GM21529 (cell line): ENCODE measurements around the gene TJAP1.

Experiments
- ATAC-seq: cut with Tn5 transposase; IDR thresholded peaks from one replicate; pipeline ENCODE4 v1.9.1; 2021; ENCODE audit not compliant: unreplicated experiment

The TJAP1 gene, protein sequence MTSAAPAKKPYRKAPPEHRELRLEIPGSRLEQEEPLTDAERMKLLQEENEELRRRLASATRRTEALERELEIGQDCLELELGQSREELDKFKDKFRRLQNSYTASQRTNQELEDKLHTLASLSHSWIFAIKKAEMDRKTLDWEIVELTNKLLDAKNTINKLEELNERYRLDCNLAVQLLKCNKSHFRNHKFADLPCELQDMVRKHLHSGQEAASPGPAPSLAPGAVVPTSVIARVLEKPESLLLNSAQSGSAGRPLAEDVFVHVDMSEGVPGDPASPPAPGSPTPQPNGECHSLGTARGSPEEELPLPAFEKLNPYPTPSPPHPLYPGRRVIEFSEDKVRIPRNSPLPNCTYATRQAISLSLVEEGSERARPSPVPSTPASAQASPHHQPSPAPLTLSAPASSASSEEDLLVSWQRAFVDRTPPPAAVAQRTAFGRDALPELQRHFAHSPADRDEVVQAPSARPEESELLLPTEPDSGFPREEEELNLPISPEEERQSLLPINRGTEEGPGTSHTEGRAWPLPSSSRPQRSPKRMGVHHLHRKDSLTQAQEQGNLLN

DNA sequence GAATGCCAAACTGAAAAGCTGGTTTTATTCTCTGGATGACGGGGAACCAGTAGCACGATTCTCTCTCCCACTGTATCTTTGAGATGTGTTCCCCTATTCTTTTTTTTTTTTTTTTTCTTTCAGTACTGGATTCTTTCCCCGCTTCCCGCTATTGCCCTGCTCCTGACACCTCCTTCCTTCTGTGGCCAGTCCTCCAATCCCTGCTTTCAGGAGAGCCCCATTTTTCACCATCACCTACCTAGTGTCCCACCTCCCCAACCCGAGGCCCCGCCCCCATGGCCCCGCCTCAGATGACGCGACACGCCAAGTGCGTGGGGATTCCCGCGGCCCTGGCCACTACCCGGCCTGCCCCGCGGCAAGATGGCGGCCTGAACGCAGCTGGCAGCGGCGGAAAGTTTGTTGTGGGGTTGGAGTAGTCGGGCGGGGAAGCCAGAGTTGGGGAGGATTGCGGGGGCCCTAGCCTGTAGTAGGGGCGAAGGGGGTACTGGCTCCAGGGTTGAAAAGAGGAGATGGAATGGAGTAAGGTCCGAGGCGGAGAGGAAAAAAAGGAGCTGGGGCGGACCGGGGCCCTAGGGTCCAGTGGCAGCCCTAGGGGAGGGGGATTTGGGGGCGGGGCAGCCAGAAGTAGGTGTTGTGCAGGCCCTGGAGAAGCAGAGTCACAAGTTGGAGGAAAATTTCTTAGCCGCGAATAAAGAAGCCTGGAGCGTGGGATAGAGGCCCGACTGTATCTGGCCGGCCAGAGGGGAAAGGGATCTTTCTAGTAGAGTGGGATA lies at the start of gene TJAP1:
Gene TJAP1, plus strand, starts transcription at position 336 of the 773 bp plus-strand sequence. CDS start 21,432 bp downstream, outside the sequence.
- ATAC-seq = peak; percentile 99

- no peak for ATAC-seq
Measured at GRCh38 chr6:43428112-43428570, 49.2 kb upstream of the TJAP1 start.

- no peak for ATAC-seq
Measured at GRCh38 chr6:43428874-43429273, 48.5 kb upstream of the TJAP1 start.

GRCh38 chr6:43432009-43432945 lies 45.1 kb upstream of the TJAP1 start:
- ATAC-seq = no peak

DNA sequence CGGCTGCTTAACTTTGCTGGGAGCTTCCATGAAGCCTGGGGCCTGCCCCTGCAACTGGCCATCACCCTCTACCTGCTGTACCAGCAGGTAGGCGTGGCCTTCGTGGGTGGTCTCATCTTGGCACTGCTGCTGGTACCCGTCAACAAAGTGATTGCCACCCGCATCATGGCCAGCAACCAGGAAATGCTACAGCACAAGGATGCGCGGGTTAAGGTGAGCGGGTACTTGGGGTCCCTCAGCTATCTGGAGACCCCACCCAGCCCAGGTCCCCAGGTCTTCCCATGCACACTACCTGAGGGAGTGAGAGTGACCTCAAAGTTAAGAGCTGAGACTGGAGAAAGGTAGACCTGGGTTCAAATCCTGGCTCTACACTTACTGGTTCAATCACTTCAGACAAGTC lies 44.2 kb upstream of the TJAP1 start:
- no peak for ATAC-seq

GRCh38 chr6:43434001-43434840 lies 43.1 kb upstream of the TJAP1 start:
- ATAC-seq = no peak

DNA sequence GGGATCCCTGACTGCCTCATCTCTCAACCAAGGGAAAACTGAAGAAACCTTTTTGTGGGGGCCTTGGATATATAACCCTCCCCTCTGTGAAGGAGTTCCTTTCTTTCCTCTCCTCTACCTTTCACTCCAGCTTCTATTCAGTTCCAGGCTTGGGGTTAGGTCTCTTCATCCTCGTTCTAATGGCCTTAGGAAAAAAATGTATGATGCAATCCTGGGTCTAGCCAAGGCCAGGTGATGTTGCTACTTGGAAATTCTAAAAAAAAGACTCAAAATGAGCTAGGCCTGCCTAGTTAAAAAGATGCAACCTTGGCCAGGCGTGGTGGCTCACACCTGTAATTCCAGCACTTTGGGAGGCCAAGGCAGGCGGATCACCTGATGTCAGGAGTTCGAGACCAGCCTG lies 42.4 kb upstream of the TJAP1 start:
- no peak for ATAC-seq

GRCh38 chr6:43435682-43436437 lies 41.5 kb upstream of the TJAP1 start:
- ATAC-seq = no peak

- no peak for ATAC-seq
Measured at GRCh38 chr6:43436577-43437282, 40.6 kb upstream of the TJAP1 start.

- ATAC-seq = no peak
Measured at GRCh38 chr6:43437700-43438099, 39.7 kb upstream of the TJAP1 start.

- no peak for ATAC-seq
Measured at GRCh38 chr6:43442935-43443334, 34.4 kb upstream of the TJAP1 start.

DNA sequence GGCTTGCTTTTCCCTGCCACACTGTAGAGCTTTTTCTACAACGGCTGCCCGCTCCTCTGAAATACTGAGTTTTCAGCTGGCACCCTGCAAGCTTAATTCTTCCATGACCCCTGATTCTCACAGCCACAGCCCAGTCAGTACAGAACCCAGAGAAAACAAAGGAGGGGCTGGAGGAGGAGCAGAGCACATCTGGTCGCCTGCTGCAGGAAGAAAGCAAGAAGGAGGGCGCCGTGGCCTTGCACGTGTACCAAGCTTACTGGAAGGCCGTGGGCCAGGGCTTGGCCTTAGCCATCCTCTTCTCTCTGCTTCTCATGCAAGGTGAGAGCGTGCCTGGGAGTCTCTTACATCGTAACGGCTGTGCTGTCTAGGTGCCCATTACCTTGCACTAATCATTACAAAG lies 33.3 kb upstream of the TJAP1 start:
- ATAC-seq = no peak

DNA sequence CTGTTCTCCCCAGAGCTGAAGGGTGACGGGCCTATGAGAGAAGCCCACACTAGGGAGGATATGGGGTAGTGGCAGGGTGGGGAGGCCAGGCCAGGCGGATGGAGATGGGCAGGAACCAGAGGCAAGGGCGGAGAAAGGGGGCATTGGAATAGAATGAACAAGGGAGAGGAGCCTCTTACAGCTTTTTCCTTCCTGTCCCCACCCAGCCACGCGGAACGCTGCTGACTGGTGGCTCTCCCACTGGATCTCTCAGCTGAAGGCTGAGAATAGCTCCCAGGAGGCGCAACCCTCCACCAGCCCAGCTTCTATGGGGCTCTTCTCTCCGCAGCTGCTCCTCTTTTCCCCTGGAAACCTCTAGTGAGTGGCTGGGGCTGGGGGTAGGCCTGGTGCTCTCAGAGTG lies 32.8 kb upstream of the TJAP1 start:
- no peak for ATAC-seq

- ATAC-seq = no peak
Measured at GRCh38 chr6:43445576-43445975, 31.8 kb upstream of the TJAP1 start.

DNA sequence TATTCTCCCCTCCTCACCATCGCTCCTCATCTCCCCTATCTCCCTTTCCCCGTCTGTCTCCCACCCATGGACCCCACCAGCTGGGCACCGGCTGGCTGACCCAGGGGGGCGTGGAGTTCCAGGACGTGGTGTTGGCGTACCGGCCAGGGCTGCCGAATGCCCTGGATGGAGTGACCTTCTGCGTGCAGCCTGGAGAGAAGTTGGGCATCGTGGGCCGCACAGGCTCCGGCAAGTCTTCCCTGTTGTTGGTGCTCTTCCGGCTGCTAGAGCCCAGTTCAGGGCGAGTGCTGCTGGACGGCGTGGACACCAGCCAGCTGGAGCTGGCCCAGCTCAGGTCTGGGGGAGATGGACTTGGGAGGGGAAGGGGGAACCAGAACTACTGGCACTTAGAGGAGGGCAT lies 29.8 kb upstream of the TJAP1 start:
- ATAC-seq = no peak

DNA sequence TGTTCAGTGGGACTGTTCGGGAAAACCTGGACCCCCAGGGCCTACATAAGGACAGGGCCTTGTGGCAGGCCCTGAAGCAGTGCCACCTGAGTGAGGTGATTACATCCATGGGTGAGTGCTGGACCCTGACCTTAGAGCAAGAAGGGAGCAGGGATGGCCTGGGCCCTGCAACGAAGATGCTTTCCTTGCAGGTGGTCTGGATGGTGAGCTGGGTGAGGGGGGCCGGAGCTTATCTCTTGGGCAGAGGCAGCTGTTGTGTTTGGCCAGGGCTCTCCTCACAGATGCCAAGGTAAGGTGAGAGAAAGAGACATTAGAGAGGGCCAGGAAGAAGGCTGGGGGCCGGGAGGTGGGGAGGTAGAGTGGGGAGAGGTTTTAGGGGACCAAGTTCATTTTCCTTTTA lies 28.5 kb upstream of the TJAP1 start:
- ATAC-seq = no peak

- no peak for ATAC-seq
Measured at GRCh38 chr6:43450699-43451131, 26.7 kb upstream of the TJAP1 start.

DNA sequence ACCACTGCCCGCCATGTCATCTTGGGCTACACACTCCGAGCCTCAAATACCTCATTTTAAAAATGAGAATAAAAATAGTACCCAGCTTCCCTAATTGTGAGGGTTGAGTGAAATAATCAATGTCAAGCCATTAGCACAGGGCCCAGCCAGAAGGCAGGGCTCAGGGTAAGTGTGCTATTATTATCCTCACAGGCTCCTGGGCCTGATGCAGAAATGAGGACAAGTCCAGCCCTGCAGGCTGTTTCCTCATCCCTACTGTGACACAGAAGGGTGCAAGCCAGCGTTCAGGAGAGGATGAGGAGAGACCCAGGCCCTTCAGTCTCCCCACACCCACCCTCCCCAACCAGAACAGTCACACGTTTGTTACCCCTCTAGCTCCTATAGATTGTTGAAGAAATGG lies 26.0 kb upstream of the TJAP1 start:
- no peak for ATAC-seq
